GM18519 (cell line): ENCODE results near the gene GKN1.
"Not testable (repeated sequence)": the region's sequence is repeated elsewhere in the genome, so short reads cannot be mapped to it uniquely, and the experiment has no call there.

Experiments used
- ATAC-seq: cut with Tn5 transposase; IDR thresholded peaks from one replicate; pipeline ENCODE4 v1.9.1; 2021; ENCODE audit warnings: mild to moderate bottlenecking, moderate library complexity; ENCODE audit not compliant: unreplicated experiment, low FRiP score

The GKN1 gene

GRCh38 chr2:68955432-68955831 is 19.0 kb upstream of the GKN1 start:
- not testable (repeated sequence) for ATAC-seq

- no peak for ATAC-seq
These were observed 15.4 kb upstream of the GKN1 start for GRCh38 chr2:68959001-68959400.

- ATAC-seq = no peak
These were observed 13.1 kb upstream of the GKN1 start for GRCh38 chr2:68961380-68961779.

GRCh38 chr2:68964282-68964681 is 10.2 kb upstream of the GKN1 start:
- no peak for ATAC-seq

GRCh38 chr2:68968221-68968620 is 6.2 kb upstream of the GKN1 start:
- ATAC-seq = no peak

GRCh38 chr2:68969736-68970490 is 4.5 kb upstream of the GKN1 start:
- ATAC-seq = no peak

GRCh38 chr2:68970566-68971265 is 3.7 kb upstream of the GKN1 start:
- ATAC-seq = no peak

- ATAC-seq = no peak
These were observed 2.7 kb upstream of the GKN1 start for GRCh38 chr2:68971591-68972231.

GRCh38 chr2:68974946-68975665 is 670 bp downstream of the GKN1 start:
- ATAC-seq = no peak

- ATAC-seq = no peak
These were observed 1.4 kb downstream of the GKN1 start for GRCh38 chr2:68975844-68976243.

GRCh38 chr2:68977453-68977852 is 3.0 kb downstream of the GKN1 start:
- ATAC-seq = no peak

- ATAC-seq = no peak
These were observed 3.7 kb downstream of the GKN1 start for GRCh38 chr2:68978098-68978497.

- ATAC-seq = no peak
These were observed 6.5 kb downstream of the GKN1 start for GRCh38 chr2:68980956-68981355.

- no peak for ATAC-seq
These were observed 12.6 kb downstream of the GKN1 start for GRCh38 chr2:68987021-68987503.

GRCh38 chr2:68989035-68989434 is 14.6 kb downstream of the GKN1 start:
- no peak for ATAC-seq

GRCh38 chr2:68992341-68992740 is 17.9 kb downstream of the GKN1 start:
- no peak for ATAC-seq

- no peak for ATAC-seq
These were observed 18.5 kb downstream of the GKN1 start for GRCh38 chr2:68992933-68993332.

- no peak for ATAC-seq
These were observed 19.2 kb downstream of the GKN1 start for GRCh38 chr2:68993660-68994059.

GRCh38 chr2:68994864-68995263 is 20.4 kb downstream of the GKN1 start:
- no peak for ATAC-seq

GRCh38 chr2:68995916-68996315 is 21.5 kb downstream of the GKN1 start:
- ATAC-seq = no peak

GRCh38 chr2:68997401-68997800 is 23.0 kb downstream of the GKN1 start:
- no peak for ATAC-seq
